Parathyroid adenoma (tissue), 2 donors: ENCODE results near the gene DNAL4.

ENCODE experiments used
- H2AFZ ChIP-seq: fragments of 300-600 bp; sonication (generic); one replicate; pipeline ENCODE4 v1.7.0; 2017; ENCODE audit warnings: antibody characterized with exemption, mild to moderate bottlenecking
- H3K27ac ChIP-seq: fragments of 300-600 bp; sonication (generic); one replicate; pipeline ENCODE4 v1.7.0; 2017
- H3K27me3 ChIP-seq: fragments of 300-600 bp; sonication (generic); one replicate; pipeline ENCODE4 v1.7.0; 2017; ENCODE audit warnings: low read length; ENCODE audit not compliant: control insufficient read depth, insufficient read depth
- H3K36me3 ChIP-seq: fragments of 300-600 bp; sonication (generic); one replicate; pipeline ENCODE4 v1.7.0; 2017; ENCODE audit warnings: low read length; ENCODE audit not compliant: control insufficient read depth, insufficient read depth
- H3K4me1 ChIP-seq: fragments of 300-600 bp; sonication (generic); one replicate; pipeline ENCODE4 v1.7.0; 2017; ENCODE audit warnings: control low read depth
- H3K4me2 ChIP-seq: fragments of 300-600 bp; sonication (generic); one replicate; pipeline ENCODE4 v1.7.0; 2017; ENCODE audit warnings: low read length
- H3K4me3 ChIP-seq: fragments of 300-600 bp; sonication (generic); one replicate; pipeline ENCODE4 v1.7.0; 2017; ENCODE audit warnings: low read depth, low read length
- H3K79me2 ChIP-seq: fragments of 300-600 bp; sonication (generic); one replicate; pipeline ENCODE4 v1.7.0; 2017; ENCODE audit warnings: control low read depth
- H3K9ac ChIP-seq: fragments of 300-600 bp; sonication (generic); one replicate; pipeline ENCODE4 v1.7.0; 2017; ENCODE audit warnings: mild to moderate bottlenecking
- H3K9me3 ChIP-seq: fragments of 300-600 bp; sonication (generic); one replicate; pipeline ENCODE4 v1.7.0; 2017; ENCODE audit warnings: low read length; ENCODE audit not compliant: control insufficient read depth
- TF ChIP-seq, protein P1 (sequence below): fragments of 300-600 bp; sonication (generic); IDR thresholded peaks from one replicate; pipeline ENCODE4 v1.7.0; 2017; ENCODE audit warnings: antibody characterized with exemption, mild to moderate bottlenecking
- donor health status: primary hyperparathyroidism.

DNAL4 gene

DNA sequence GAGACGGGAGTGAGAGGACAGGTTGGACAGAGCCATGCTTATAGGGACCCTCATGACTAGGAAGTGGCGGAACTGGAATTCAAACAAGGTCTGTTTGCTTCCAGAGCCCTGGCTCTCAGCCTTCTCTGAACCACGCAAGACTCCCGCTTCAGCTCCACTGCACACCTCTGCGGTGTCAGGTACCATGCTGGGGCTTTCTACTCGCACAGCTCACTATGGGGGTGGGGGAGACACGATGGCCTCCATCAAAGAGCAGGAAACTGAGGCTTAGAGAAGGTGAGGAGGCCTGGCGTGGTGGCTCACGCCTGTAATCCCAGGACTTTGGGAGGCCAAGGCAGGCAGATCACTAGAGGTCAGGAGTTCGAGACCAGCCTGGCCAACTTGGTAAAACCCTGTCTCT is 52.4 kb downstream of the DNAL4 start:
- H3K9ac ChIP-seq: no peak overlapping the region
- H3K4me3 ChIP-seq: no peak overlapping the region
- no peaks in the 10 kb centered on the region for H3K79me2 ChIP-seq
- no peaks in the 10 kb centered on the region for H3K36me3 ChIP-seq
- H3K27me3 ChIP-seq: no peaks in the 10 kb centered on the region
- H3K27ac ChIP-seq: no peak overlapping the region
- H2AFZ ChIP-seq: no peak overlapping the region
- no peak overlapping the region for H3K4me2 ChIP-seq
- TF ChIP-seq, protein P1, sequence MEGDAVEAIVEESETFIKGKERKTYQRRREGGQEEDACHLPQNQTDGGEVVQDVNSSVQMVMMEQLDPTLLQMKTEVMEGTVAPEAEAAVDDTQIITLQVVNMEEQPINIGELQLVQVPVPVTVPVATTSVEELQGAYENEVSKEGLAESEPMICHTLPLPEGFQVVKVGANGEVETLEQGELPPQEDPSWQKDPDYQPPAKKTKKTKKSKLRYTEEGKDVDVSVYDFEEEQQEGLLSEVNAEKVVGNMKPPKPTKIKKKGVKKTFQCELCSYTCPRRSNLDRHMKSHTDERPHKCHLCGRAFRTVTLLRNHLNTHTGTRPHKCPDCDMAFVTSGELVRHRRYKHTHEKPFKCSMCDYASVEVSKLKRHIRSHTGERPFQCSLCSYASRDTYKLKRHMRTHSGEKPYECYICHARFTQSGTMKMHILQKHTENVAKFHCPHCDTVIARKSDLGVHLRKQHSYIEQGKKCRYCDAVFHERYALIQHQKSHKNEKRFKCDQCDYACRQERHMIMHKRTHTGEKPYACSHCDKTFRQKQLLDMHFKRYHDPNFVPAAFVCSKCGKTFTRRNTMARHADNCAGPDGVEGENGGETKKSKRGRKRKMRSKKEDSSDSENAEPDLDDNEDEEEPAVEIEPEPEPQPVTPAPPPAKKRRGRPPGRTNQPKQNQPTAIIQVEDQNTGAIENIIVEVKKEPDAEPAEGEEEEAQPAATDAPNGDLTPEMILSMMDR: no peak
- H3K9me3 ChIP-seq: no peaks in the 10 kb centered on the region
- no peaks in the 10 kb centered on the region for H3K4me1 ChIP-seq

DNA sequence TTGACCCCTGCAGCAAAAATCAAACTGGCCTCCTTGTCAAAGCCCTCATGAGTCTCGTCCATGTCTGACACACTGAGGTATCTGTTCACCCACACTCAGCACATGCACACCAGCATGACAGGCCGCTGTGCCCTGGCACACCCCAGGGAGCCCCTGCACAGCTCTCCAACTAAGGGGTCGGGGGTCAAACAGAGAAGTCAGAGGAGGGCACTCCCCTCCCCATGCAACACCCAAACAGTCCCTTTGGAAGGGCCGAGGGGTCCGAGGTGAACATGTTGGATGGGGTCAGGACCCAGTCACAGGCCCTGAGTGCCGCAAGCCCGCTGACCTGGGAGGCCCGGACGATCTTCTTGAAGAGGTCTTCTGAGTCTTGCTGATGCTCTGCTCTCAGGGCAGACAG is 52.8 kb downstream of the DNAL4 start:
- no peak overlapping the region for H3K4me2 ChIP-seq
- no peak overlapping the region for H2AFZ ChIP-seq
- H3K27ac ChIP-seq: no peak overlapping the region
- no peak overlapping the region for H3K4me3 ChIP-seq
- H3K36me3 ChIP-seq: no peaks in the 10 kb centered on the region
- no peaks in the 10 kb centered on the region for H3K27me3 ChIP-seq
- no peaks in the 10 kb centered on the region for H3K4me1 ChIP-seq
- no peak overlapping the region for H3K9ac ChIP-seq
- no peaks in the 10 kb centered on the region for H3K9me3 ChIP-seq
- H3K79me2 ChIP-seq: no peaks in the 10 kb centered on the region
- TF ChIP-seq, protein P1: no peak

GRCh38 chr22:38740754-38741153 is 53.2 kb downstream of the DNAL4 start:
- H3K27ac ChIP-seq: no peak overlapping the region

DNA sequence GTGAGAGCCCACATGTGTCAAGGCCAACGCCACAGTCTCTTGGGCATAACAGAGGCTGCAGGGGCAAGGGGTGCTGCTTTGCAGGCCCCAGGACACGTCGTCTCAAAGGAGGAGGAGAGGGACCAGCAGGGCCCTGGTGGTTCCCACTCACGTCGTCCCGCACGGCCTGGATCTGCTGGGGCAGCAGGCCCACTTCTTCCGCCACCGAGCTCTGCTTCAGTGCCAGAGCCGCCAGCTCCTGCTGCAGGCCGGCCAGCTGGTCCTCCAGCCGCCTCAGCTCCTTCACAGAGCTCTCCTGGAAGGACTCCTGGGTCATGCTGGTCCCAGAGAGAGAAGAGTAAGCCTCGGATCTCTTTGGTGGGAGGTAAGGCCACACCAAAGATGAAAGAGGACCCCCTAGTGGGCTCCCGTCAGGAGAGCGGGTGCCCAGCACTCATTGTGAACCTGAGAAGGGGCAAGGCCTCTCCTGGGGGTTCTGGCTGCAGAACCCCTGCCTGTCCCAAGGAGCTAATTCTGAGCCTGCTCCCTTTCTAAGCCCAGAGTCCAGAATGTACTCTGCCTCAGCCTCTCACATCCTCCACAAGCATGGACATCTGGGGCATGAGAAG is 53.7 kb downstream of the DNAL4 start:
- H3K79me2 ChIP-seq: no peaks in the 10 kb centered on the region
- no peaks in the 10 kb centered on the region for H3K4me1 ChIP-seq
- TF ChIP-seq, protein P1: no peak
- H3K36me3 ChIP-seq: no peaks in the 10 kb centered on the region
- no peak overlapping the region for H3K4me2 ChIP-seq
- H3K27me3 ChIP-seq: no peaks in the 10 kb centered on the region
- no peaks in the 10 kb centered on the region for H3K9me3 ChIP-seq
- H3K9ac ChIP-seq: no peak overlapping the region
- no peak overlapping the region for H3K27ac ChIP-seq
- H2AFZ ChIP-seq: no peak overlapping the region
- no peak overlapping the region for H3K4me3 ChIP-seq

More at GRCh38 chr22:38740754-38741153, 53.2 kb downstream of the DNAL4 start:
- H3K4me1 ChIP-seq: no peaks in the 10 kb centered on the region
- H3K9ac ChIP-seq: no peak overlapping the region
- H3K27me3 ChIP-seq: no peaks in the 10 kb centered on the region
- H2AFZ ChIP-seq: no peak overlapping the region
- no peaks in the 10 kb centered on the region for H3K79me2 ChIP-seq
- no peak overlapping the region for H3K4me2 ChIP-seq
- TF ChIP-seq, protein P1: no peak
- H3K36me3 ChIP-seq: no peaks in the 10 kb centered on the region
- H3K4me3 ChIP-seq: no peak overlapping the region
- no peaks in the 10 kb centered on the region for H3K9me3 ChIP-seq
